ENCODE results near the gene ANGPTL1. TPM values are rescaled to one million over a fixed set of nuclear protein-coding genes. Genes with fewer than 3 reads are reported as not detected.

ANGPTL1 gene
- total RNA-seq, 3 donors from 2014 or later (not counting 1 experiment from before 2014, with no cell fraction given): not detected

- intact Hi-C loops (cut with micrococcal nuclease): no loop called here
- no peaks in the 10 kb centered on the region for H3K9me3 Mint-ChIP-seq
- no peak for TF ChIP-seq CTCF (IDR thresholded peaks at IDR 0.05)
- WGBS (ENCODE audit: insufficient coverage): 83% methylated on average over 3 of the region's 3 CpGs
- ATAC-seq (no peak), DNase-seq (no peak)
- H3K4me1 Mint-ChIP-seq: no peaks in the 10 kb centered on the region
- H3K36me3 Mint-ChIP-seq: peaks cover 7% of the 10 kb centered on the region
- H3K4me3 Mint-ChIP-seq: no peak overlapping the region
- Histone ChIP-seq H3K36me3 (ENCODE audit: control insufficient read depth, insufficient read depth, low read length) (peaks cover 2% of the 10 kb centered on the region), H3K9me3 (ENCODE audit: control insufficient read depth, insufficient read depth, low read length) (no peaks in the 10 kb centered on the region), H3K4me1 (ENCODE audit: control insufficient read depth, insufficient read depth, low read length) (no peaks in the 10 kb centered on the region), H3K4me3 (ENCODE audit: low read length) (no peak overlapping the region), H3K27me3 (ENCODE audit: control insufficient read depth, insufficient read depth, low read length) (no peaks in the 10 kb centered on the region), H3K27ac (ENCODE audit: low read length) (no peak overlapping the region)
- H3K27ac Mint-ChIP-seq: no peak overlapping the region
- no peaks in the 10 kb centered on the region for H3K27me3 Mint-ChIP-seq (ENCODE audit: low read depth in 2 of 2)
Observed at GRCh38 chr1:178808529-178808928, 62.3 kb downstream of the ANGPTL1 start.

- TF ChIP-seq CTCF (IDR thresholded peaks at IDR 0.05): no peak
- Histone ChIP-seq H3K4me1 (ENCODE audit: control insufficient read depth, insufficient read depth, low read length) (no peaks in the 10 kb centered on the region), H3K27ac (ENCODE audit: low read length) (no peak overlapping the region), H3K4me3 (ENCODE audit: low read length) (no peak overlapping the region), H3K27me3 (ENCODE audit: control insufficient read depth, insufficient read depth, low read length) (no peaks in the 10 kb centered on the region), H3K9me3 (ENCODE audit: control insufficient read depth, insufficient read depth, low read length) (no peaks in the 10 kb centered on the region), H3K36me3 (ENCODE audit: control insufficient read depth, insufficient read depth, low read length) (peaks cover 2% of the 10 kb centered on the region)
- ATAC-seq: no peak
- H3K4me3 Mint-ChIP-seq: no peak overlapping the region
- intact Hi-C loops (cut with micrococcal nuclease): no loop called here
- no peaks in the 10 kb centered on the region for H3K9me3 Mint-ChIP-seq
- no peaks in the 10 kb centered on the region for H3K4me1 Mint-ChIP-seq
- H3K36me3 Mint-ChIP-seq: peaks cover 7% of the 10 kb centered on the region
- 100% methylated on average over 1 of the region's 9 CpGs for WGBS (ENCODE audit: insufficient coverage)
- H3K27me3 Mint-ChIP-seq (ENCODE audit: low read depth in 2 of 2): no peaks in the 10 kb centered on the region
- no peak for DNase-seq
- no peak overlapping the region for H3K27ac Mint-ChIP-seq
Observed at GRCh38 chr1:178806665-178807300, 64.1 kb downstream of the ANGPTL1 start.

- 96% methylated on average over 1 of the region's 3 CpGs for WGBS (ENCODE audit: insufficient coverage)
- Histone ChIP-seq H3K9me3 (ENCODE audit: control insufficient read depth, insufficient read depth, low read length) (no peaks in the 10 kb centered on the region), H3K36me3 (ENCODE audit: control insufficient read depth, insufficient read depth, low read length) (no peaks in the 10 kb centered on the region), H3K4me1 (ENCODE audit: control insufficient read depth, insufficient read depth, low read length) (no peaks in the 10 kb centered on the region), H3K27ac (ENCODE audit: low read length) (no peak overlapping the region), H3K4me3 (ENCODE audit: low read length) (no peak overlapping the region), H3K27me3 (ENCODE audit: control insufficient read depth, insufficient read depth, low read length) (no peaks in the 10 kb centered on the region)
- no peaks in the 10 kb centered on the region for H3K4me1 Mint-ChIP-seq
- no peak for ATAC-seq
- intact Hi-C loops (cut with micrococcal nuclease): no loop called here
- H3K27me3 Mint-ChIP-seq (ENCODE audit: low read depth in 2 of 2): no peaks in the 10 kb centered on the region
- H3K27ac Mint-ChIP-seq: no peak overlapping the region
- H3K9me3 Mint-ChIP-seq: no peaks in the 10 kb centered on the region
- peaks cover 7% of the 10 kb centered on the region for H3K36me3 Mint-ChIP-seq
- no peak overlapping the region for H3K4me3 Mint-ChIP-seq
- no peak for TF ChIP-seq CTCF (IDR thresholded peaks at IDR 0.05)
- no peak for DNase-seq
Observed at GRCh38 chr1:178802873-178803272, 68.0 kb downstream of the ANGPTL1 start.

Other genes with a start within 250 kb of the ANGPTL1 start
- 10 to 100 TPM; 11.1 to 12.4 (median 11.8) TPM for gene RALGPS2, start 145.8 kb downstream of the ANGPTL1 start, total RNA-seq
- gene FAM20B, start 154.8 kb upstream of the ANGPTL1 start, total RNA-seq: 10 to 100 TPM; 27.6 to 35.2 (median 29.0) TPM
- gene TOR3A, start 211.0 kb upstream of the ANGPTL1 start, total RNA-seq: 10 to 100 TPM; 22.7 to 33.3 (median 29.0) TPM